GM12892 (cell line): ENCODE measurements around the gene SMPX.

Source experiments
- POLR2A ChIP-seq: IDR thresholded peaks from 2 replicates; pipeline ENCODE4 v1.6.1; 2011; ENCODE audit warnings: low read depth, low read length, control low read depth
- POLR2AphosphoS5 ChIP-seq: IDR thresholded peaks from 2 replicates; pipeline ENCODE4 v1.6.1; 2011; ENCODE audit warnings: low read depth, low read length, control low read depth

- no peak for TF ChIP-seq POLR2A
- TF ChIP-seq POLR2AphosphoS5 = no peak
Measured at GRCh38 chrX:21738950-21739287, 19.0 kb downstream of the SMPX start.
